ENCODE measurements around the gene HAND1. TPM values are rescaled to one million over a fixed set of nuclear protein-coding genes. Genes with fewer than 3 reads are reported as not detected.

The HAND1 gene
- total RNA-seq, 1 donor from 2014 or later, result 37.8 TPM

DNA sequence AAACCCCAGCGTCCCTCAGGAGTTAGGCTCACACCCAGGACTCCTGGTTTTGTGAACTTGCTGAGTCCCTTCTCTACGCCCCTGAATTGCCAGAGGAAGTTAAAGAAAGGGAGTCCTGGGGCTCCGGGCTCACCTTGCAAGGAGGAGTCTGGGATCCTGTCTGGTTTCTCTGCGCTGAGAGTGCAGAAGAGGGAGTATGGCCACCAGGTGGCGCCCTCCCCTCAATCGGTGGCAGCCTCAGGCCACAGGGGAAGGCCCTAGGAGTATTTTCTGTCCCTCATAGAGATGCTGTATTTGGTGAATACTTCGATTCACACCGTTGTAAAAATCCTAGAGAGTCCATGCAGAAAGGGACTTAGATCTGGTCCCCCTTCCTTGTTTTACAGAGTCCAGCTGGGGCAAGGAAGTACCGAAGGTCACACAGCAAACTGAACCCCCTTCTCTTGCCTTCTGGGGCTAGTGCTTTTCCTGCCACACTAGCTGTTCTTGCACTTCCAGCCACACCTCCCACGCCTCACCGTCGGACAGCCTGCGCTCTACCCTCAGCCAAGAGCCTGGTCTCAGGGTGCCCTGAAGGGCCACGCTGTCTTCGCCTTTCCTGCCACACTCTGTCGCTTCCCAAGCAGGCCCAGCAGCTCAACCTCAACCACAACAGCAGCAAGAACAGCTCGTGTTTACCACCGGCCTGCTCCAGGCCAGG lies 10.2 kb downstream of the HAND1 start:
- DNase-seq (peak; percentile 88), ATAC-seq (peak; percentile 91)
- intact Hi-C loops (cut with micrococcal nuclease), result loop anchor here (10.0 kb wide), 1 partner anchor 137 kb away; no protein-coding TSS in a partner anchor

DNA sequence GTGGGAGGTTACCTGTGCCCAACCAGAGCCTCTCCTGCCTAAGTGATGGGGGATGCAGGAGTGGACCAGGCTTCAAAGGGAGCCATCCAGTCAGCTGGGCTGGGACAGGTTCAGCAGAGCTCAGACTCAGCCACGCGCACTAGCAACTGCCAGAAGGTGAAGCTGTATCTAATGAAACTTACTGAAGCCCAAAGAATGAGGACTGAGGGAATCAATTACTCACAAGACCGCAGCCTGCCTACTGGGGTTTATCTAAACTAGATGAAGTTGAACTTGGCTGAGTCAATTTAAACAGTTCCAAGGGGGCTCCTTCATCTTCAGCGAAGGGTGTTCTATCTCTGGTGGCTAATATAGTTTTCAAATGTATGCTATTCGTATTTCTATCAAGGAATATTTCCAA lies 11.4 kb downstream of the HAND1 start:
- DNase-seq (no peak), ATAC-seq (no peak)
- intact Hi-C loops (cut with micrococcal nuclease), result loop anchor here (10.0 kb wide), 1 partner anchor 138 kb away; no protein-coding TSS in a partner anchor

DNA sequence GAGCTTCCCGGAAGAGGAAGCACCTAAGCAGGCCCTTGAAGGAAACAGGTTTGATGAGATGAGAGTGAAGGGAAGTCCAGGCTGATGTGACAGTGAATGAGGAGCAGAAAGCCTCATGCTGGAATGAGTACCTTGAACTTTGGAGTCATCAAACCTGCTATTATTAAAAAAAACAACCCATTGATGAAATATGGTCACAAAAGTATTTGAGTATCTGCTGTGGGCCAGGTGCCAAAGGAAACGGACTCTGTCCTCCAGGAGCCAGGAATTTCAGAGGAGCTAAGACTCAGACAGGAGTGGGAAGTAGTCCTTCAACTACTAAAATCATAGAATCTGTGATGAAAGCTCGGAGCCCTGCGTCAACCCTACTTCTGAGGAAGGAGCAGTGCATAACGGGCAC lies 11.9 kb downstream of the HAND1 start:
- DNase-seq (no peak), ATAC-seq (no peak)
- intact Hi-C loops (cut with micrococcal nuclease), result loop anchor here (10.0 kb wide), 1 partner anchor 139 kb away; no protein-coding TSS in a partner anchor

DNA sequence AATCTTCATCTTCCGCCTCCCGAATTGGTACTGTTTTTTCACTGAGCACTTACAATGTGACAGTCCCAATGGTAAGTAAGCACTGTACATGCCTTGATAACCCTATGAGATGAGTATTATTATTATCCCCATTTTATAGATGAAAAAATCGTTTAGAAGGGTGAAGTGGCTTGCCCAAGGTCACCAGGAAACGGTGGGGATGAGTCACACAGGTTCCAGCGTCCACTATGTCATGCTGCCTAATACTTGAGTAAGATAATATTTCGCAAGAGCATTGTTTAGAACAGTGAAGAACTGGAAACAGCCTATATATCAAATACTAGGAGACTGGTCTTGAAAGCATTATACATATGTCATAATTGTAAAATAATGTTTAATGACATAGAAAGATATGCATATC lies 12.9 kb downstream of the HAND1 start:
- DNase-seq, result no peak
- ATAC-seq, result no peak
- intact Hi-C loops (cut with micrococcal nuclease), result loop anchor here (10.0 kb wide), 1 partner anchor 140 kb away; no protein-coding TSS in a partner anchor

DNA sequence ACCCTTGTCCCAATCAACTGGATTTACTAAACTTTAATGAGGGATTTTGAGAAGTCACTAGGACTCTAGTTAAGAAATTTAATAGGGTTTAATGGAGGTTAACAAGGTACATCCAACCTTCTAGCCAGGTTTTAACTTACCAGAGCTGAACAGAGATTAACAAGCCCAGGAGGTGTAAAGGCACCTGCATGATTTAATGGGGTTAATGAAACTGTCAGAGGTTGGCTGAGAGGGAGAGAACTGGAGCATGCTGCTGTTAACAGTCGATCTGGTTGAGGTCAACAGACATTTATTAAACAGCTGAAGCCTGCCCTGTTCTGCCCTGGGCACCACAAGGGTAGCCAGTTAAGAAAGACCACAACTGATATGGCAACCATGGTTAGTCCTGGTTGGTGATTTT lies 13.6 kb downstream of the HAND1 start:
- intact Hi-C loops (cut with micrococcal nuclease), result loop anchor here (10.0 kb wide), 1 partner anchor 140 kb away; no protein-coding TSS in a partner anchor
- ATAC-seq (no peak), DNase-seq (no peak)

DNA sequence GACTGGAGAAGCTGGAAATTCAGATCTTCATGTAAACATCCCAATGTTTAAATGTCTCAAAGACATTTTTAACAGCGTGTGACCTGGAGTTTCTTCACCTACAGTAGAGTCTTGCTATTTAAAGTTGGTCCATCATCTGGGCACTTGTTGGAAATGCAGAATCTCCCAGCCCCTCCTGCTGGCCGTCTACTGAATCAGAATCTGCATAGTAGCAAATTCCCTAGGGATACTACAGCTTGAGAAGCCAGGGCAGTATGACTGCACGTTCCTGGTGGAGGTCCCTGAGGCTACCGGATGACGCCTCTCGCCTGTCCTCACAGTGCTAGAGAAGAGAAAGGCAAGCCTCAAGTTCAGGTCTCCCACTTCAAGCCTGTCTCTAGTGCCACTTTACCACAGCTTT lies 16.5 kb downstream of the HAND1 start:
- ATAC-seq (peak; percentile 29), DNase-seq (no peak)
- intact Hi-C loops (cut with micrococcal nuclease), result loop anchor here (10.0 kb wide), 1 partner anchor 143 kb away; no protein-coding TSS in a partner anchor

DNA sequence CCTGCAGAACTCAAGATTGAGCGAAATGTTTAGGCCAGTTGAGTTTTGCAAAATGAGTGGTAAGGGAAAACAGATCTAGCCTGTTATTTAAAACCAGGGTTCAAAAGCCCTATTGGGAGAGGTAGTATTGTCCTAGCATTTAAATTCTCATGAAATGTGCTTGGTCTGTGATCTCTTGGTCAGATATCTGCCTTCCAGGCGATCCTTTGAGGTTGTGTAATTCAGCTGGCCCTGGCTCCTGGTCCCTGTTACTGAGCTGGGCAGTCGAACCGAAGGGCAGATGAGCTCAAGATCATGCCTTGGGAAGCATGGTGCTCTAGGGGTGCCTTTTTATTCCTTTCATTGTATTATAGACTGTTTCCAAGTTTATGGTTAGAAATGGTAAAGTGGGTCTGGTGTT lies 17.9 kb downstream of the HAND1 start:
- no peak for ATAC-seq
- intact Hi-C loops (cut with micrococcal nuclease), result loop anchor here (10.0 kb wide), 1 partner anchor 145 kb away; no protein-coding TSS in a partner anchor

DNA sequence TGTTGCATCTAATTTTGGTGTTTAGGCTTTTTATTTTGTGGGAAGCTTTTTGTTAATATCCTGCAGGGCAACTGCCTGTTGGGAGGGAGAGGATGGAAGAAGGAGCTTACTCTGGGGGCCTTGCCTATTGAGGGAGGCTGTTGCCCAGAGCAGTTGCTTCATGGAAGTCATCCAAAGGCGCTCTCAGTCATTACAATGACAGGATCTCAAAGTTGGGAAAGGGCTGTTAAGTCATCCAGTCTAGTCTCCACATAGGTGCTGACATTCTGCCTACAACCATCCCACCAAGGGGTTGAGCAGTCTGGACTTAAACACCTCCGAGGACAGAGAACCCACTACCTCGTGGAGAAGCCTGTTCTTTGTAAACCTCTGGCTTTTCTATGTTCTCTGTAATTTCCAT lies 19.0 kb downstream of the HAND1 start:
- peak; percentile 62 for ATAC-seq
- DNase-seq, result no peak
- intact Hi-C loops (cut with micrococcal nuclease), result no loop called here

More for the DNA sequence above, 17.9 kb downstream of the HAND1 start:
- no peak for DNase-seq

DNA sequence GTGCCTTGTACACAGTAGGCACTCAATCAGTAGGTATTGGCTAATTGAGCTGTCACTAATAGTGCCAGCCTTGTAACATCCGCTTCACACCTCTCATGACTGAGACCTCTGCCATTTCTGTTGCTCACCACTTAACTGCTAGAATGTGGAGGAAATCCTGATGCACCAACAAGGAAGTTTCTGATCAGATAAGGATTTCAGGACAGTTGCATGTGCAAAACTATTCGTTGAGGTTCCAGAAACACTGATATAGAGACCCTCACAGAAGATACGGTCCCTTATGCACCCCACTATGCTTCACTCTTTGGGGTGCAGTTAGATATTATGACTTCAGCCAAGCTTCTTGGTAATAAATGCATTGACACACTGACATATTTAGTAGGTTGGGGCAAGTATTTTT lies 21.5 kb downstream of the HAND1 start:
- no peak for DNase-seq
- ATAC-seq, result no peak
- intact Hi-C loops (cut with micrococcal nuclease), result no loop called here

DNA sequence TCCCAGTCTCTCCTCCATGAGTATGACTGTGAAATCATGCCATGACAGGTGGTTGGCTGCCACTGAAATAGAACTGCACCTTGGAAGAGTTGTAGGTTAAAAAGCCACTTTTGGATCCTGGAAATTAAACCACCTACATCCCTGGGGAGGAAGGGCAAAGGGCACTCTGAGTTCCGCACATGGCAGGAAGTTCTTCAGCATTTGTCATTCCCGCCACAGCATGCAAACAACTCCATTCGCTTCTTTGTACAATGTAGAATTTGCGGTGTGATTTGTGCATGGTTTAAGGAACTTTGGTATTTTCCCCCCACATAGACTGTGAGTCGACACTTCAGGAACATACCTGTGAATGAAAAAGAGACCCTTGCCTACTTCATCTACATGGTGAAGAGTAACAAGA lies 22.4 kb downstream of the HAND1 start:
- DNase-seq (no peak), ATAC-seq (no peak)
- intact Hi-C loops (cut with micrococcal nuclease), result no loop called here

DNA sequence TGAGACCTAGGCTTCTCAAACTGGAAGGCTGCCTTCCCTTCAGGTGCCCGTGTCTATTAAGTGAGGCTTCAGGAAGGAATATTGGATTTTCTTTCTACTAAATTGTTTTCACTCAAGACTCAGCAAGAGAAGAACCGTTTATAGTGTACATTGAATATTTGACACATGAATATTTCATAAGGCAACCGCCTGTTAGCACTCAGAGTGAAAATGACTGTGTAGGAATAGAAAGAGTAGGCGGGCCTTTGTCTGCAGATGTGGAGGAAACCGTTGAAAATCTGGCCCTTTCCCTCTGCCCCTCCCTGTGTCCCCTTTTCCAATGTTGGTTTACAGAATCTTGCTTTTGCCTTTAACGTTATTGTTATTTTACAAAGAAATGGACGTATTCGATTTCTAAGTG lies 26.1 kb downstream of the HAND1 start:
- intact Hi-C loops (cut with micrococcal nuclease), result no loop called here
- DNase-seq (no peak), ATAC-seq (no peak)

DNA sequence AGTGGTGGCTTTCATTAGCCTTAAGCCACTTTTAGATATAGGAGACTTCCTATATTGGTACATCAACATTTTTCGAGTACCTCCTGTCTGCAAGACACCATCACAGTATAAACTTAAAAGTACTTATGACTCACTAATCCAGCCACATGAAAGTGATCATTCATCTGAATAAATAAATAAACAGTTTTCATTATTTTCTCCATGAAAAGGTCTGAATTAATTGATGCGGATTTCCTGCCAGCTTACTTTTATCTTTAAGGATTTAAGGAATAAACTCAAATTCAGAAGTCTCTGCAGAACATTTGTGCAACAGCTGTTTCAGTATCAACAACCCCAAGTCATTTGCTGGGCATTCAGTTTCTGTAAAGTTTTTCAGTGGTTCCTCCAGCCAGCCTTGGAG lies 28.2 kb downstream of the HAND1 start:
- DNase-seq (no peak), ATAC-seq (no peak)
- intact Hi-C loops (cut with micrococcal nuclease), result no loop called here

DNA sequence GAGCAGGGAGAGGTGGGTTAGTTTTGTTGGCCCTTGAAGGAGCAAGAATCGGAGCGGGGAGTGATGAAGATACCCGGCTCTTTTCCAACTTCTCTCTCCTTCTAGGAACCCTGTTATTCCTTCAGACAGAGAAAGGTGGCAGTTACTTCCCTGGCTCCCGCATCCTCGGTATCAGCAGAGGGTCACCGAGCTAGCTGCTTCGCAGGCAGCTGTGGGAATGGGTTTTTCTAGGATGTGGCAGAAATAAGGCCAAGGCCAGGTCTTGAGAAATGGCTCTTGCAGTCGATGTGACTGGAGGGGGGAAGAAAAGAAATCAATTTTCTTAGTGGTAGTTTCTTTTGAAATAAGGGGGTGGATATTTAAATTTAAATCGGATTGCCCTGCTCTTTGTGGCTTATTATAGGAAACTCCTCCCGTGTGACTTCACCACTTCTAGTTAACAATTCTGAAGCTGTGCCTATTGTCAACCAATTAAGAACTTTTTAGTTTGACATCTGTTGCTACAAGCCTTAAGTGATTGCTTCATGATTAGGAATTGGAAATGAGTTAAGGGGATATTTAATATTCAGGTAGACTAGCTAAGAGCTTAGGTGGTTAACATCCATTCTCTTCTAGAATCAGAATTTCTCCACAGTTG lies 30.8 kb downstream of the HAND1 start:
- intact Hi-C loops (cut with micrococcal nuclease), result no loop called here
- ATAC-seq (no peak), DNase-seq (no peak)

DNA sequence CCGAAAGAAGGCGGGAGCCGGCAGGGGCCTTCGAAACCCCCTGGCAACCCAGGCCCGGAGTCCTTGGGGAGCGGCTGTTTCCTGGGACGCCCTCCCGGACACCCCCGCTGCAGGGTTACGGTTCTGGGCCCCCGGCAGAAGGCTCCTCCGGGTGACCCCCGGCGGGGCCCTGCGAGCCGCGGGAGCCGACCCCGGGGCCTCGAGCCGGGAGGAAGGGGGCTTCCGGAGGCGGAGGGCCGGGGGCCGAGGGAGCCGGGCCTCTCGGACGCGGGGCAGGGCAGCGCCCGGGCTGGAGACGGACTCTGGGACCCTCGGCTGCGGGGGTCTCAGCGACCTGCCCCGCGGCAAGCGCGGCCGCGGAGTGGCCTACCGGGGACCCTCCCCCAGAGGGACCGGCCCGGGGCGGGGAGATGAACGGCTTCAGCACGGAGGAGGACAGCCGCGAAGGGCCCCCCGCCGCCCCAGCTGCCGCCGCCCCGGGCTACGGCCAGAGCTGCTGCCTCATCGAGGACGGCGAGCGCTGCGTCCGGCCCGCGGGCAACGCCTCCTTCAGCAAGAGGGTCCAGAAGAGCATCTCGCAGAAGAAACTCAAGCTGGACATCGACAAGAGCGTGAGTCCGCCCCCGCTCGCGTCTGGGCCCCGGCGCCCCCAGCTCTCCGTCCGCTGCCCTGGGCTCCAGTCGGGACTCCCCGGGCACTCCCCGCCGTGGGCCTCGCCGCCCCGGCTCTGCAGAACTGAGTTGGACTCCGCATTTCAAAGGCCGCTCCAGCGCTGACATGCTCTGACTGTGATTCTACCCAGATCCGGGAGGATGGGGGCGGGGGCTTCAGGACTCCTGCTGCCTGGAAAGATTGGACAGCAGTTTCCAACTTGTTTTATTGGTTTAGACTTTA lies 31.6 kb downstream of the HAND1 start:
- ATAC-seq (peak; percentile 30), DNase-seq (peak; percentile 67)
- intact Hi-C loops (cut with micrococcal nuclease), result no loop called here

DNA sequence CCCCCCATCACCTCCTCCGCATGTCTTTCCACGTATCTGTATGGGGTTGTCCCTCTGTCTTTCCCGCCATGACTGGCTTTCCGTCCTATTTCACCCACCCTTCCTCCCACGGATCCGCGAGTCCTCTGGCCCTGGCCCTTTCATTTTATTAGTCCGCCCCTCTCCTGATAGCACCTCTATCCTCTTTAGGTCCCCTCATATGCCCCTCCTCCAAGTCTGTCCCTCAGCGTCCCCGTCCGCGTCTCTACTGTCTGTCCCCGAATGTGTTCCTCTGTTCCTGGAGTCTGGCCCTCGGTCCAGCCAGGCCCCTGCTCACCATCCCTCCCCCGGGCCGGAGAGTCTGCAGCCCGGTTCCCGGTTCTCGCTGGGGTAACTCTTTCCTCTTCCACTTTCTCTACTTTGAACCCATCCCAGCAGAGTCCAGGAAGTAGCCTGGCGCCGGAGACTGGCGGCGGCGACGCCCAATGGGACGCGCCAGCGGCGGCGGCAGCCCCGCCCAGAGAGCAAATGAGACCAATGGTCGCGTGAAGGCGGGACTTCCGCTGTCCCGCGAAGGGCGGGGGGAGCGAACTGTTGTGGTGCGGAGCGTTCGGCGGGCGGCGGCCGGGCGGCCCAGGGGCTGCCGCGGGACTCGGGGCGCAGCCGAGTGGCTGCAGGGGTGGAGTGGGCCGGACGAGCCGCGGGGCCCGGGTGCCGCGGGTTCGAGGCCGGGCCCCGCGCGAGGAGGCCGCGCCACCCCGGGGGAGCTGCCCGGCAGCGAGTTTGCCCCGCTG lies 32.4 kb downstream of the HAND1 start, which contains the start of gene SAP30L:
Gene SAP30L (plus strand): TSS at position 576 of the 773 bp plus-strand sequence. CDS start 608 bp downstream, outside the sequence.
- intact Hi-C loops (cut with micrococcal nuclease), result no loop called here

DNA sequence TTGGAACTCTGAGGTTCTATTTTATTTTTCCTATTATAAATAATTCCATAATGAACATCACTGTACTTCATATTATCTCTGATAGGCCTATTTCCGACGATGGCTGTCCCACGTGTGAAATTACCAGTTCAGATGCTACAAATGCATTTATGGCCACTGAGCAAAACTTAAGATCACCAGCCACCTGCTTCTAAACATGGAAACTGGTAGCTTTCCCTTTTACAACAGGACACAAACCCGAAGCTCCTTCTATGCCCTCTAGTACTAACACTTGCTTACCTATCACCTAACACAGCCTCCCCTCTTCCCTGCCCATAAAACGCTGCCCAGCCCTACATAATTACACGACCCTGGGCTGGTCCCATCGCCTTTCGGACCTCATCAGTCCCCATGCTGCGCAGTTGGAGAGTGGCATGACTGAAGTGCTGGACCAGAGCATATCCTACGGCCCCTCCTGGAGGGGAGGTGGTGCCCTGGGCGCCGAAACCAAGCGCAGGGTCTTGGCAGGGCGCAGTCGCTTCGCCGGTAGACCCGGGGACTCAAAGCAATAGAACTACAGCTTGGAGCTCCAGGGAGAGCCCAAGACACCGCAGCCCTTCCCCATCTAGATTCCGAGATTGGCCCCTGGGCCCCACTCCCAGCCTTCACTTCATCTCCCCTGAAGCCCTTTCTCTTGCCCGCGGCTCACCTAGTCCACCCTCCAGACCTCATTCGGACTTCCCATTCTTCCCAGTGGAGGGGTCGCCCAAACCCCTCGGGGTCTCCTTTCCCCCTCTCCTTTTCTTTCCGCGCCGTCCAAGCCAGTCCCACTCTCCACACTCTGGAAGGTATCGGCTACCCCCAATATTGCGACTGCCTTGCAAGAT lies 33.2 kb downstream of the HAND1 start:
- DNase-seq (peak; percentile 33), ATAC-seq (peak; percentile 5)
- intact Hi-C loops (cut with micrococcal nuclease), result no loop called here

More for the DNA sequence above, 32.4 kb downstream of the HAND1 start, which contains the start of gene SAP30L:
- DNase-seq (peak; percentile 98), ATAC-seq (peak; percentile 97)

DNA sequence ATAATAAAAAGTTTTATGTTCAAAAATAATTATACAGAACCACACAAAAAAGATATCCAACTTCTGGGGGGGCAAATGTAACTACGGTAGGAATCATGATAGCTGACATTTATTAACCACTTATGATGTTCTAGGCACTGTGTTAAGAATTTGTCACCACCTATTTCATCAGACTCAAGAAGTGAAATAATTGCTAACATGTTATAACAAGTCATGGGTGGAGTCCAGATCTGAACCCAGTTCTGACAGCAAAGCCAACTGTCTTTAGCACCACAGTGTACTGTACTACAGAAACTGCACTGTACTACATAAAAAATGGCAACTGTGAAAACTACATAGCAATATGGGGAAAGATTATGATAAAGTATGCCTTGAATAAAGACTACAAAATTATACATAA lies 35.2 kb downstream of the HAND1 start:
- DNase-seq, result no peak
- intact Hi-C loops (cut with micrococcal nuclease), result no loop called here
- ATAC-seq, result no peak

DNA sequence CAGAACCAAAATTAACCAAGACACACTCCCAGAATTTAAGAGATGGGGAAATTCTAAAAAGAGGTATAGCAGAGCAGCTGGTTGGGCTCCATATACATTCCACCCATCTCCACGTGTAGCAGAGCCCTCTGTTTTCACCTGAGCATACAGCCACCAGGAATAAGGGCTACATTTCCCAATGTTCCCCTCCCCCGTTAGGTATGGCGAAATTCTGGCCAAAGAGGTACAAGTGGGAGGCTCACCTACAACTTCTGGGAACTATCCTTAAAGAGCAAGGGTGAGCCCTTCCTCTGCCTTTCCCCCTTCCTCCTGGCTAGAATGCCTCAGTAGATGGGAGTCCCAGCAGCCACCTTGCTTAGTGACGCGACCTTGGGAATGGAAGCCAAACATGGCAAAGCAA lies 37.5 kb downstream of the HAND1 start:
- DNase-seq, result no peak
- ATAC-seq, result no peak
- intact Hi-C loops (cut with micrococcal nuclease), result no loop called here

Data from left ventricle myocardium superior (tissue), 1 donor.